ENCODE data around the gene TSPAN17.

Gene TSPAN17

DNA sequence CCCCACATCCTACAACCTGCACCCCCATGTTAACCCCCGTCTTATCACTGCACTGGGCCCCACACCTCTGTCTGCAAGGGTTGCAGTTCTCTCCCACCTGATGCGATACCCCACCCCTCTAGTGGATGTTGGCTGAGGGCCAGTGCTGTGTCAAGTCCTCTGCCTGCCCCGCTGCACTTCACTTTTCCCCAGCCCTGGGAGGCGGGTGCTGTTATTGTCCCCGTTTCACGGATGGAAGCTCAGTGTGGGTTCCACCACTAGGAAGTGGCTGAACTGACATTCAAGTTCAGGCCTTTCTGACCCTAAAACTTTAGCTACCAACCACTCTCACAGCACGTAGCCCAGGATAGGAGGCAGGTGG is 20.4 kb upstream of the TSPAN17 start:
- Histone ChIP-seq H3K27me3 (ENCODE audit: insufficient read depth, low read length) (peaks cover 34% of the 10 kb centered on the region), H4K12ac (ENCODE audit: low read depth, low read length) (no peak overlapping the region), H4K8ac (ENCODE audit: low read depth, low read length) (no peak overlapping the region), H3K79me2 (ENCODE audit: control insufficient read depth, insufficient read depth, low read length, poor library complexity) (no peaks in the 10 kb centered on the region), H3K9ac (ENCODE audit: low read length) (no peak overlapping the region), H2BK12ac (ENCODE audit: low read length) (no peak overlapping the region), H3K14ac (ENCODE audit: low read length) (no peak overlapping the region), H2BK120ac (ENCODE audit: insufficient read depth, low read length, poor library complexity) (no peak overlapping the region), H3K4me3 (ENCODE audit: low read depth, low read length) (no peak overlapping the region), H3K9me3 (ENCODE audit: insufficient read depth, low read depth, low read length) (peaks cover 4% of the 10 kb centered on the region), H2AK5ac (ENCODE audit: low read length) (no peak overlapping the region), H4K91ac (ENCODE audit: low read depth, low read length) (no peak overlapping the region), H3K4ac (ENCODE audit: low read depth, low read length) (no peak overlapping the region), H3K4me1 (ENCODE audit: control insufficient read depth in 1 of 2, insufficient read depth in 2 of 2, low read length in 2 of 2) (peaks cover 0 to 6% of the 10 kb centered on the region in 2 experiments), H3K79me1 (ENCODE audit: low read length) (no peaks in the 10 kb centered on the region), H2BK5ac (ENCODE audit: low read depth, low read length, poor library complexity) (no peak overlapping the region), H3K27ac (ENCODE audit: low read depth, low read length) (no peak overlapping the region), H3K18ac (ENCODE audit: low read length) (no peak overlapping the region), H3K23ac (ENCODE audit: low read length) (no peak overlapping the region), H2AFZ (ENCODE audit: insufficient read depth, low read length, poor library complexity) (no peak overlapping the region), H3K4me2 (ENCODE audit: low read length) (no peak overlapping the region), H3K36me3 (ENCODE audit: control insufficient read depth in 1 of 2, insufficient read depth in 2 of 2, low read length in 2 of 2) (no peaks in the 10 kb centered on the region)
- DNase-seq = no peak
- no CpG with 5 or more reads among the region's 7 CpGs for WGBS (ENCODE audit: extremely low coverage, insufficient coverage, insufficient read length)

DNA sequence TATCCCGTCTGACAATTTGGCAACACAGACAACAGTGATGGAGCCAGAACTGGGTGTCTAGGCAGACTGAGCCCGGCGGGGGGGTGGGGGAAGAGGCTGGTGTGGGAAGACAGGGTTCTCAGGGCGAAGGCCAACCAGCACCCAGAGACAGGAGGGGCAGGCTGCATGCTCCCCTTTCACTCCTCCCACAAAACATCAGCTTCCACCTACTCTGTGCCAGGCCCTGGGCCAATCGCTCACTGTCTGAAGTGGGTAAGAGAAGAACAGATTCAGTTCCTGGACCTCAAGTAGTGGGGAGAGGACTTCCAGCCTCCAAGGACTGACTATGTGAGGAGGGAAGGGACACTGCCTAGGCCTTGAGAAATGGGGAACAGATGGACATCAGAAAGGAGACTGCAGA is 19.7 kb upstream of the TSPAN17 start:
- no peak overlapping the region for H3K9ac ChIP-seq (ENCODE audit: low read length)

DNA sequence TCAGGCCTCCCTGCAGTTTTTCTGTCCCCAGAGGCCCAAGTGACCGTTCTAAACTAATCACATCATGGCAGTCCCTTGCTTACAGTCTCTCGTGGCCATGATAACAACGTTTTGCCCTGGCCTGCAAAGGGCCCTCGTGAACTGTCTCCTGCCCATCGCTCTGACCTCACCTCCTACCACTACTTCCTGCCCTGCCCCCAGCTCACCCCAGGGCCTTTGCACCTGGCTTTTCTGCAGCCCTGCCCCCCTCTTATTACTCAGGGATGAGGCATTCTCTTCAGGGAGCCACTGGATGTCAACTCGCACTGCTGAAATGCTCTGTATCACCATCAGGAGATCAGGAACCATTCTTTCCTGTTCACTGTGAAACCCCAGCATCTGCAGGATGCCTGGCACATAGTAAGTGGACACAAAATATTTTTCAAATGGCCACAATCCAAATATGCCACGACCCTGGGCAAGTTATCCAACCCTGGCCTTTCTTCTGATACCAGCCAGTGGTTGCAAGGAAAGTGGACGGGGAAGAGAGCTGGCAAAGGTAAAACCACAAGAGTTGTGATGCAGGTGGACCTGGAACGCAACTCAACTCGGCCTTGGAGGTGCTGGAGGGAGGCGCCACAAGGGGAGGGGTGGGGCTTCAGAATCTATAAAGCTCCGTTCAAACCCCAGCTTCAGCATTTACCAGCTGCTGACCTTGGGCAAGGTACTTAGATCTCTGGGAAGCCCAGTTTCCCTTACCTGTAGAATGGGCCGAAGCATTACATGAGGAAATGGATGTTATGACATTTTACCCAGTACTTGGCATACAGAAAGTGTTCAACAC is 18.7 kb upstream of the TSPAN17 start:
- no peak overlapping the region for H2BK12ac ChIP-seq (ENCODE audit: low read length)
- no peak overlapping the region for H4K12ac ChIP-seq (ENCODE audit: low read depth, low read length)
- no peak overlapping the region for H3K4me3 ChIP-seq (ENCODE audit: low read depth, low read length)
- H3K36me3 ChIP-seq (ENCODE audit: control insufficient read depth in 1 of 2, insufficient read depth in 2 of 2, low read length in 2 of 2) = no peaks in the 10 kb centered on the region
- no peak overlapping the region for H3K23ac ChIP-seq (ENCODE audit: low read length)
- no peak overlapping the region for H2AFZ ChIP-seq (ENCODE audit: insufficient read depth, low read length, poor library complexity)
- H3K18ac ChIP-seq (ENCODE audit: low read length) = no peak overlapping the region
- no peak overlapping the region for H3K14ac ChIP-seq (ENCODE audit: low read length)
- no peak overlapping the region for H3K27ac ChIP-seq (ENCODE audit: low read depth, low read length)
- H3K4me2 ChIP-seq (ENCODE audit: low read length) = no peak overlapping the region
- no CpG with 5 or more reads among the region's 13 CpGs for WGBS (ENCODE audit: extremely low coverage, insufficient coverage, insufficient read length)
- H3K27me3 ChIP-seq (ENCODE audit: insufficient read depth, low read length) = peaks cover 34% of the 10 kb centered on the region
- no peak overlapping the region for H2BK5ac ChIP-seq (ENCODE audit: low read depth, low read length, poor library complexity)
- H3K9ac ChIP-seq (ENCODE audit: low read length) = no peak overlapping the region
- no peak overlapping the region for H2AK5ac ChIP-seq (ENCODE audit: low read length)
- no peak for DNase-seq
- no peak overlapping the region for H4K91ac ChIP-seq (ENCODE audit: low read depth, low read length)
- H3K9me3 ChIP-seq (ENCODE audit: insufficient read depth, low read depth, low read length) = peaks cover 4% of the 10 kb centered on the region
- no peaks in the 10 kb centered on the region for H3K79me1 ChIP-seq (ENCODE audit: low read length)
- no peak overlapping the region for H2BK120ac ChIP-seq (ENCODE audit: insufficient read depth, low read length, poor library complexity)
- H3K4me1 ChIP-seq (ENCODE audit: control insufficient read depth in 1 of 2, insufficient read depth in 2 of 2, low read length in 2 of 2) = peaks cover 0 to 6% of the 10 kb centered on the region in 2 experiments
- no peaks in the 10 kb centered on the region for H3K79me2 ChIP-seq (ENCODE audit: control insufficient read depth, insufficient read depth, low read length, poor library complexity)
- no peak overlapping the region for H3K4ac ChIP-seq (ENCODE audit: low read depth, low read length)
- no peak overlapping the region for H4K8ac ChIP-seq (ENCODE audit: low read depth, low read length)

More for the DNA sequence above, 19.7 kb upstream of the TSPAN17 start:
- no peak overlapping the region for H3K23ac ChIP-seq (ENCODE audit: low read length)
- no peak overlapping the region for H2BK5ac ChIP-seq (ENCODE audit: low read depth, low read length, poor library complexity)
- peaks cover 4% of the 10 kb centered on the region for H3K9me3 ChIP-seq (ENCODE audit: insufficient read depth, low read depth, low read length)
- H3K36me3 ChIP-seq (ENCODE audit: control insufficient read depth in 1 of 2, insufficient read depth in 2 of 2, low read length in 2 of 2) = no peaks in the 10 kb centered on the region
- H4K91ac ChIP-seq (ENCODE audit: low read depth, low read length) = no peak overlapping the region
- no peak overlapping the region for H3K4ac ChIP-seq (ENCODE audit: low read depth, low read length)
- H4K12ac ChIP-seq (ENCODE audit: low read depth, low read length) = no peak overlapping the region
- H2AK5ac ChIP-seq (ENCODE audit: low read length) = no peak overlapping the region
- H3K79me1 ChIP-seq (ENCODE audit: low read length) = no peaks in the 10 kb centered on the region
- no peak overlapping the region for H3K14ac ChIP-seq (ENCODE audit: low read length)
- no peak overlapping the region for H4K8ac ChIP-seq (ENCODE audit: low read depth, low read length)
- no peak overlapping the region for H2AFZ ChIP-seq (ENCODE audit: insufficient read depth, low read length, poor library complexity)
- peaks cover 34% of the 10 kb centered on the region for H3K27me3 ChIP-seq (ENCODE audit: insufficient read depth, low read length)
- H2BK120ac ChIP-seq (ENCODE audit: insufficient read depth, low read length, poor library complexity) = no peak overlapping the region
- no peak overlapping the region for H3K4me2 ChIP-seq (ENCODE audit: low read length)
- no peak overlapping the region for H2BK12ac ChIP-seq (ENCODE audit: low read length)
- no peaks in the 10 kb centered on the region for H3K79me2 ChIP-seq (ENCODE audit: control insufficient read depth, insufficient read depth, low read length, poor library complexity)
- peaks cover 0 to 6% of the 10 kb centered on the region in 2 experiments for H3K4me1 ChIP-seq (ENCODE audit: control insufficient read depth in 1 of 2, insufficient read depth in 2 of 2, low read length in 2 of 2)
- no peak overlapping the region for H3K18ac ChIP-seq (ENCODE audit: low read length)
- no peak overlapping the region for H3K4me3 ChIP-seq (ENCODE audit: low read depth, low read length)
- H3K27ac ChIP-seq (ENCODE audit: low read depth, low read length) = no peak overlapping the region
- no CpG with 5 or more reads among the region's 5 CpGs for WGBS (ENCODE audit: extremely low coverage, insufficient coverage, insufficient read length)
- no peak for DNase-seq

DNA sequence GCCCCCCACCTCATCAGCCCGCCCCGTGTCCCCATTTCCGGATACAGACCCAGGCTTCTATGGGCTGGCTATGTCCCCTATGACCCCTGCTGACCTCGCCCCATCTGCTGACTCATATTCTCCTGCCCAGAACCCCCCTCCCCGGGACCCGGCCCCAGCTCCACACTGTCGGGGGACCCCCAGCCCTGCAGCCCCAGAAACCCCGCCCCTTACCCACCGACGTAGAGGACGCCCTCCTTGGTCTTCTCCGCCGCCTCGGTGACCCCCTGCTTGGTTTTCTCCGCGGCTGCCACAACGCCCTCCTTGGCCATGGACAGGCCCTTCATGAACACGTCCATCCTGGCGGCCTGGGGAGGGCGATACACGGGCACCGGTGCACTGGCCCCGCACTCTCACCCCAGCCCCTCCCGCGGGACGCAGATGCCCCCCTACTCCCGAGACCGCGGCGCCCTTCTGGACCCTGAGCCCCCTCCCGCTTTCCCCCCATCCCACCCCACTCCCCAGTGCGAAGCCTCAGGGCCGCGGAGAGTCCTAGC is 17.9 kb upstream of the TSPAN17 start:
- no peak for DNase-seq
- Histone ChIP-seq H3K79me2 (ENCODE audit: control insufficient read depth, insufficient read depth, low read length, poor library complexity) (no peaks in the 10 kb centered on the region), H2BK5ac (ENCODE audit: low read depth, low read length, poor library complexity) (no peak overlapping the region), H4K8ac (ENCODE audit: low read depth, low read length) (no peak overlapping the region), H3K4me1 (ENCODE audit: control insufficient read depth in 1 of 2, insufficient read depth in 2 of 2, low read length in 2 of 2) (peaks cover 0 to 6% of the 10 kb centered on the region in 2 experiments), H2AK5ac (ENCODE audit: low read length) (no peak overlapping the region), H2AFZ (ENCODE audit: insufficient read depth, low read length, poor library complexity) (no peak overlapping the region), H4K91ac (ENCODE audit: low read depth, low read length) (no peak overlapping the region), H3K4me3 (ENCODE audit: low read depth, low read length) (peak overlapping the region; percentile 43), H2BK12ac (ENCODE audit: low read length) (no peak overlapping the region), H4K12ac (ENCODE audit: low read depth, low read length) (no peak overlapping the region), H3K4me2 (ENCODE audit: low read length) (peak overlapping the region; percentile 88), H3K14ac (ENCODE audit: low read length) (no peak overlapping the region), H3K27ac (ENCODE audit: low read depth, low read length) (no peak overlapping the region), H3K4ac (ENCODE audit: low read depth, low read length) (no peak overlapping the region), H3K18ac (ENCODE audit: low read length) (no peak overlapping the region), H3K9ac (ENCODE audit: low read length) (no peak overlapping the region), H3K27me3 (ENCODE audit: insufficient read depth, low read length) (peaks cover 34% of the 10 kb centered on the region), H2BK120ac (ENCODE audit: insufficient read depth, low read length, poor library complexity) (no peak overlapping the region), H3K9me3 (ENCODE audit: insufficient read depth, low read depth, low read length) (peaks cover 4% of the 10 kb centered on the region), H3K36me3 (ENCODE audit: control insufficient read depth in 1 of 2, insufficient read depth in 2 of 2, low read length in 2 of 2) (no peaks in the 10 kb centered on the region), H3K23ac (ENCODE audit: low read length) (no peak overlapping the region), H3K79me1 (ENCODE audit: low read length) (no peaks in the 10 kb centered on the region)
- WGBS (ENCODE audit: extremely low coverage, insufficient coverage, insufficient read length) = no CpG with 5 or more reads among the region's 34 CpGs

Measured in trophoblast cell (in vitro differentiated cells and primary cell).